GM23248 (cell line): Measurements from ENCODE around the gene SPATS2.

Experiments
- EZH2 ChIP-seq: fragments of 200-600 bp; sonication (generic); IDR thresholded peaks from 2 replicates; pipeline ENCODE4 v1.6.1; 2018; ENCODE audit warnings: antibody characterized with exemption, mild to moderate bottlenecking; ENCODE audit not compliant: insufficient read depth, poor library complexity, severe bottlenecking
- EZH2phosphoT487 ChIP-seq: fragments of 200-600 bp; sonication (generic); IDR thresholded peaks from 2 replicates; pipeline ENCODE4 v1.6.1; 2018; ENCODE audit warnings: antibody characterized with exemption, moderate library complexity, mild to moderate bottlenecking, low read depth; ENCODE audit not compliant: insufficient read depth

DNA sequence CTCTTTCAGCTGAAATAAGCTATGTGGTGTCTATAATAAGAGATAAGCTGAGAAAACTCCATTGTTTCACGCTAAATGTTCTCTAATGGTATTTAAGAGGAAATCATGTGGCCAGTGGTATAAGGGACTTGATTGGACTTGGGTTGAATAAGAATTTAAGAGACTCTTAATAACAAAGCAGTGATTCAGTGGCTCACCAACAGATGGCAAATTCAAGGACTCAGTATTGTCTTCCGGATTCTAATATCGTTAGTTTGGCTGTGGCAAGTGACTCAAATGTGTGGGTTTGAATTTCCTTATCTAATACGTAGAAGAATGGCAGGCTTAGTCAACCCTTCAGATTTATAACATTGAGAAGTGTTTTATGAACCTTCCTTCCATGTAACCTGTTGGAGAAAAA is 122.5 kb downstream of the SPATS2 start:
- TF ChIP-seq EZH2phosphoT487 (no peak), EZH2 (no peak)
